Upper lobe of left lung (tissue), 6 donors: ENCODE measurements around the gene ZG16. TPM values are rescaled to one million over a fixed set of nuclear protein-coding genes. Genes with fewer than 3 reads are reported as not detected.

Source experiments
- ATAC-seq, 2 donors: fragments of 200-7000 bp; cut with Tn5 transposase; one replicate each; pipeline ENCODE4 v1.9.1; 2022; ENCODE audit warnings: mild to moderate bottlenecking in 2 of 2, moderate library complexity in 2 of 2; ENCODE audit not compliant: low FRiP score in 2 of 2
- DNase-seq, 2 donors: peaks; one replicate each; pipeline ENCODE4 v3.0.0-alpha.2; 2019 to 2020
- H3K27ac ChIP-seq, 4 donors: fragments of 200-600 bp; sonication (generic); one replicate each; pipeline ENCODE4 v1.5.1; 2016 to 2019
- H3K27me3 ChIP-seq, 4 donors: fragments of 200-600 bp; sonication (generic); one replicate each; pipeline ENCODE4 v1.5.1; 2017 to 2019
- H3K36me3 ChIP-seq, 4 donors: fragments of 200-600 bp; sonication (generic); one replicate each; pipeline ENCODE4 v1.5.1; 2016 to 2019
- H3K4me1 ChIP-seq, 4 donors: fragments of 200-600 bp; sonication (generic); one replicate each; pipeline ENCODE4 v1.5.1; 2018 to 2019
- H3K4me3 ChIP-seq, 4 donors: fragments of 200-600 bp; sonication (generic); one replicate each; pipeline ENCODE4 v1.5.1; 2017 to 2019; ENCODE audit warnings: mild to moderate bottlenecking in 2 of 4, moderate library complexity in 1 of 4
- H3K9me3 ChIP-seq, 4 donors: fragments of 200-600 bp; sonication (generic); one replicate each; pipeline ENCODE4 v1.5.1; 2018 to 2019
- EP300 ChIP-seq, 4 donors: sonication (generic); formaldehyde crosslinking; IDR thresholded peaks; one replicate each; pipeline ENCODE4 v1.5.1; 2017; ENCODE audit warnings: antibody characterized with exemption in 4 of 4, control low read depth in 2 of 4
- POLR2A ChIP-seq, 4 donors: fragments of 450-650 bp; IDR thresholded peaks; one replicate each; pipeline ENCODE4 v1.5.1; 2016 to 2017; ENCODE audit warnings: antibody characterized with exemption in 4 of 4, mild to moderate bottlenecking in 2 of 4
- POLR2AphosphoS5 ChIP-seq, 2 donors: sonication (generic); formaldehyde crosslinking; IDR thresholded peaks; one replicate each; pipeline ENCODE4 v1.5.1; 2017; ENCODE audit warnings: antibody characterized with exemption in 2 of 2
- WGBS, 2 donors: methylation state at CpG; one replicate each; pipeline ENCODE4 v1.1.5; 2017 to 2018; 5-methylcytosine and 5-hydroxymethylcytosine counted together
- total RNA-seq, 6 donors: library from RNA; depleted of rRNA in 4 of 6; stranded (reverse); fragments of >200 nt in 4 of 6; gene quantifications; one replicate each; pipeline versions ENCODE4 v1.1.0 to v1.2.1, GENCODE V29; 2016 to 2021
- TF ChIP-seq, protein P1 (sequence below), 6 experiments: fragments of 450-650 bp in 4 of 6; fragments of 200-600 bp in 2 of 6; sonication (generic) in 2 of 6; IDR thresholded peaks; one replicate each; pipeline ENCODE4 v1.5.1; 2016 to 2019; ENCODE audit warnings: antibody characterized with exemption in 6 of 6
- donor health status: DM: no; HTN: no; CAD: no; lungs with moderate emphysema.
- donor health status: DM: no; HTN: yes; CAD: no; lungs with severe emphysema.

The ZG16 gene
- total RNA-seq, 6 donors from 2014 or later = 0.11 TPM; not detected in 5

DNA sequence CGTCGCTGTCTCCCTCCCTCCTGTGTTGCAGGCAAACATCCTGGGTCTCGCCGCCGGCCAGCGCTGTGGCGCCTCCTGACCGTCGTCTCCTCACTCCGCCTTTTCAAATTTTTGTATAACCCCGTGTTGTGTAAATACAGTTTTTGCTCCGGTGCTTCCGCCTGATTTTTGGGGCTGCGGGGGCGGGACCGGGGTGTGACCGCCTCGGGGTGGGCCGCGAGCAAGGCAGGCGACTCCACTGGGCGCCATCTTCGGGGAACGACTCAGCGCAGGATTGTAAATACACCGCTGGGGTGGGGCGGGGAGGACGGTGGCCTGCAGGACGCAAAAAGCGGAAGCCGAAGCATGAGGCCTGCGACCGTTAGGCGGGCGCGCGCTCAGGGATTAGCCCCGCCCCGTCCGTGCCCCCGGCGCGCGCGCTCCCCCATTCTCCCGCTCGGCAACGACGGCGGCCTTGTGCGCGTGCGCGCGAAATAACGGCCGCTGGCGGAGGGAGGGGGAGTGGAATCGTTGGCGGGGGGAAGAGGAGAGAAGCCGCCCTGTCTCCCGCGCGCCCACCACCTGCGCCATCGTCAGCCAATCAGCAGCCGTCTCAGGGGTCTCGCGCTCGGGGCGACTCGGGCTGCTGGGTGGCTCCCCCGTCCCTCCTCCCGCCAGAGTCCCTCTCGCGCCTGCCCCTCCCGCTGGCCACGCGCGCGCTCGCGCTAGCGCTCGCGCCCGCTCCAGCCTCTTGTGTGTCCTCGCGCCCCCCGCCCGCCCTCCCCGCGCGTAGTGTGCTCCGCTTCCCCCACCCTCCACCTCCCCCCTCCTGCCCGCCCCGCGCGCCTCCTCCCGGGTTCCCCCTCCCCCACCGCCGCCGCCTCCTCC lies 27.4 kb downstream of the ZG16 start:
- H3K27ac ChIP-seq = peak overlapping the region; percentile 96 to 97 (median 97)
- H3K4me3 ChIP-seq = peak overlapping the region; percentile 63 to 93 (median 83)
- peak in 1 of 4 donors; percentile 82 for TF ChIP-seq EP300 (IDR thresholded peaks at IDR 0.05)
- TF ChIP-seq, protein P1, sequence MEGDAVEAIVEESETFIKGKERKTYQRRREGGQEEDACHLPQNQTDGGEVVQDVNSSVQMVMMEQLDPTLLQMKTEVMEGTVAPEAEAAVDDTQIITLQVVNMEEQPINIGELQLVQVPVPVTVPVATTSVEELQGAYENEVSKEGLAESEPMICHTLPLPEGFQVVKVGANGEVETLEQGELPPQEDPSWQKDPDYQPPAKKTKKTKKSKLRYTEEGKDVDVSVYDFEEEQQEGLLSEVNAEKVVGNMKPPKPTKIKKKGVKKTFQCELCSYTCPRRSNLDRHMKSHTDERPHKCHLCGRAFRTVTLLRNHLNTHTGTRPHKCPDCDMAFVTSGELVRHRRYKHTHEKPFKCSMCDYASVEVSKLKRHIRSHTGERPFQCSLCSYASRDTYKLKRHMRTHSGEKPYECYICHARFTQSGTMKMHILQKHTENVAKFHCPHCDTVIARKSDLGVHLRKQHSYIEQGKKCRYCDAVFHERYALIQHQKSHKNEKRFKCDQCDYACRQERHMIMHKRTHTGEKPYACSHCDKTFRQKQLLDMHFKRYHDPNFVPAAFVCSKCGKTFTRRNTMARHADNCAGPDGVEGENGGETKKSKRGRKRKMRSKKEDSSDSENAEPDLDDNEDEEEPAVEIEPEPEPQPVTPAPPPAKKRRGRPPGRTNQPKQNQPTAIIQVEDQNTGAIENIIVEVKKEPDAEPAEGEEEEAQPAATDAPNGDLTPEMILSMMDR (IDR thresholded peaks at IDR 0.05) = peak in 4 of 6 experiments; percentile 18 to 56 (median 36)
- peak in 3 of 4 donors; percentile 71 to 95 (median 79) for TF ChIP-seq POLR2A (IDR thresholded peaks at IDR 0.05)
- peak; percentile 97 to 99 for TF ChIP-seq POLR2AphosphoS5 (IDR thresholded peaks at IDR 0.05)
- H3K9me3 ChIP-seq = no peaks in the 10 kb centered on the region
- H3K36me3 ChIP-seq = peaks cover 2 to 23% (median 17%) of the 10 kb centered on the region in 4 donors
- no peaks in the 10 kb centered on the region for H3K27me3 ChIP-seq
- 0% methylated on average over 22 to 23 of the region's 103 CpGs for WGBS, 2 donors
- ATAC-seq = peak; percentile 94 to 97
- DNase-seq = peak; percentile 98 to 99
- H3K4me1 ChIP-seq = peaks cover 33 to 46% (median 42%) of the 10 kb centered on the region in 4 donors

DNA sequence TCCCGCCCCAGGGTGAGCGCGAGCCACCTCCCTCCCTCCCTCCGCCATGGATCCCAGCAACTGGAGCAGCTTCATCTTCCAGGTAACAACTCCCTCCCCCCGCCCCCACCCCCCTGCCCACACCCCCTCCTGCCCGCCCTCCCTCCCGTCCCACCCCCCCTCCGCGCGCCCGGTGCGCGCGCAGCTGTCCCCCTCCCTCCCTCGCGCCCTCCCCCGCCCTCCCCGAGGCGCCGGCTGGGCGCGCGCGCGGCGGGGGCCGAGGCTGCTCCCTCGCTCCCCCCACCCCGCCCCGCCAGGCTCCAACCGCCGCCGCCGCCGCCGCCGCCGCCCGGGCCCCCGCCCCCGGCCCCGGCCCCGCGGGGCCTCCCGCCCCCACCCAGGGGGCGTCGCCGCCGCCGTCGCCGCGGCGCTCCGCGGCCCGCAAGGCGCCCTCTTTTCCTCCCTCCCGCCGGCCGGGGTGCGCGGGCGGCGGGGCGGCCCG lies 28.1 kb downstream of the ZG16 start, which contains the start of gene MAZ:
MAZ (plus strand) TSS at position 431 of the 481 bp plus-strand sequence. CDS start 173 bp downstream, outside the sequence.
- DNase-seq (peak in 1 of 2 donors; percentile 95), ATAC-seq (peak in 1 of 2 donors; percentile 3)
- no CpG with 5 or more reads among the region's 67 CpGs for WGBS, 2 donors
- TF ChIP-seq POLR2AphosphoS5 (IDR thresholded peaks at IDR 0.05) = no peak
- TF ChIP-seq POLR2A (IDR thresholded peaks at IDR 0.05) = no peak
- no peak for TF ChIP-seq EP300 (IDR thresholded peaks at IDR 0.05)
- TF ChIP-seq, protein P1 (IDR thresholded peaks at IDR 0.05) = no peak
- Histone ChIP-seq H3K4me3 (peak within 1 kb of the TSS; percentile 63 to 93 (median 83)), H3K27ac (peak within 1 kb of the TSS; percentile 96 to 97 (median 97)), H3K36me3 (peaks cover 2 to 21% (median 17%) of the 10 kb centered on the region in 4 donors), H3K9me3 (no peaks in the 10 kb centered on the region), H3K4me1 (peaks cover 39 to 52% (median 48%) of the 10 kb centered on the region in 4 donors), H3K27me3 (no peaks in the 10 kb centered on the region)

- TF ChIP-seq POLR2AphosphoS5 (IDR thresholded peaks at IDR 0.05) = no peak
- TF ChIP-seq, protein P1 (IDR thresholded peaks at IDR 0.05) = peak in 1 of 6 experiments; percentile 10
- WGBS, 2 donors = 0% methylated on average over 3 to 10 of the region's 99 CpGs
- H3K27ac ChIP-seq = peak overlapping the region; percentile 86 to 94 (median 92)
- ATAC-seq (no peak), DNase-seq (peak; percentile 58 to 91)
- H3K4me3 ChIP-seq = peak overlapping the region; percentile 62 to 75 (median 68)
- peaks cover 0 to under 1% (median 0%) of the 10 kb centered on the region in 4 donors for H3K27me3 ChIP-seq
- no peaks in the 10 kb centered on the region for H3K9me3 ChIP-seq
- peaks cover 2 to 21% (median 17%) of the 10 kb centered on the region in 4 donors for H3K36me3 ChIP-seq
- peaks cover 44 to 59% (median 53%) of the 10 kb centered on the region in 4 donors for H3K4me1 ChIP-seq
These were observed 28.8 kb downstream of the ZG16 start for GRCh38 chr16:29806641-29807425.

- 2 to 15% methylated on average over 2 to 45 of the region's 69 CpGs for WGBS, 2 donors
- DNase-seq (peak; percentile 92 to 95), ATAC-seq (peak; percentile 49 to 61)
- H3K4me3 ChIP-seq = peak overlapping the region; percentile 62 to 75 (median 68)
- H3K9me3 ChIP-seq = no peaks in the 10 kb centered on the region
- peaks cover 52 to 67% (median 61%) of the 10 kb centered on the region in 4 donors for H3K4me1 ChIP-seq
- peak overlapping the region; percentile 86 to 94 (median 92) for H3K27ac ChIP-seq
- peaks cover 0 to 5% (median 0%) of the 10 kb centered on the region in 4 donors for H3K27me3 ChIP-seq
- peaks cover 2 to 21% (median 17%) of the 10 kb centered on the region in 4 donors for H3K36me3 ChIP-seq
- peak; percentile 78 to 82 for TF ChIP-seq POLR2AphosphoS5 (IDR thresholded peaks at IDR 0.05)
- TF ChIP-seq, protein P1 (IDR thresholded peaks at IDR 0.05) = peak; percentile 21 to 73 (median 56)
- TF ChIP-seq POLR2A (IDR thresholded peaks at IDR 0.05) = peak in 2 of 4 donors; percentile 22 to 80
- TF ChIP-seq EP300 (IDR thresholded peaks at IDR 0.05) = peak in 1 of 4 donors; percentile 24
These were observed 29.6 kb downstream of the ZG16 start for GRCh38 chr16:29807426-29808218.
